ENCODE measurements around the gene DEPDC5.

The DEPDC5 gene

DNA sequence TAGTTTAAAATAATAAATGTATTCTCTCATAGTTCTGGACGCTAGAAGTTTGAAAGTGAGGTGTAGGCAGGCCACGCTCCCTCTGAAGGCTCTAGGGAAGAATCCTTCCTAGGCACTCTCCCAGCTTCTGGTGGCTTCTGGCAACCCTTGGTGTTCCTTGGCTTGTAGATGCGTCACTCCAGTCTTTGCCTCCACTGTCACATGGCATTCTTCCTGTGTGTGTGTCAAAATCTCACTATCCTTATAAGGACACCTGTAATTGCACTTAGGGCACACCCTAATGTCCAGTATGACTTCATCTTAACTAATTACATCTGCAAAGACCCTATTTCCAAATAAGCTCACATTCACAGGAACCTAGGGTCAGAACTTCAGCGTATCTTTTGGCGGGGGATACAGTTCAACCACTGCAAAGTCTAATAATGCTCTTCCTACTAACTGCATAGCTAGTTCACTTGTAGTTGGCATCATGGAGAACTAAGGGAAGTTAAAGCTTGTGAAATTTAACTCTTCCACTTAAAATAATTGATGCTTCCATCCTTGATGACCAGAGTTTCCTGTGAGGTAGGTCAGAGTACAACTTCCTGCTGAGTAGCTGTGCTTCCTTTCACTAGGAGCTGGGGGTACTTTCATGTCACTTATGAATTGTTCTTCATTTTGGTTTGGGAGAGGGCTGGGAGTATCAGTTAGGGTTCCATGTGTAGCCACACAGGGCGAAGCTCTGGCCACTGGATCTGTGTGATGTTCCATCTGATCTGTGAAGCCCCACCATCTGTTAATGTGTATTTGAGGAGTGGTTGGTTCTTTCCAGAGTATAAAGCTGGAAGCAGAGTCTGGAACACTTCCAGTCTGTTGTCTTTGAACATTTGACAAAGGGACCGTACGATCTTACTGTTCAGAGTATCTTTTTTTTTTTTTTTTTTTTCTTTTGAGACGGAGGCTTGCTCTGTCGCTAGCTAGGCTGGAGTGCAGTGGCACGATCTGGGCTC is 201.0 kb downstream of the DEPDC5 start:
- TF ChIP-seq, protein P1, sequence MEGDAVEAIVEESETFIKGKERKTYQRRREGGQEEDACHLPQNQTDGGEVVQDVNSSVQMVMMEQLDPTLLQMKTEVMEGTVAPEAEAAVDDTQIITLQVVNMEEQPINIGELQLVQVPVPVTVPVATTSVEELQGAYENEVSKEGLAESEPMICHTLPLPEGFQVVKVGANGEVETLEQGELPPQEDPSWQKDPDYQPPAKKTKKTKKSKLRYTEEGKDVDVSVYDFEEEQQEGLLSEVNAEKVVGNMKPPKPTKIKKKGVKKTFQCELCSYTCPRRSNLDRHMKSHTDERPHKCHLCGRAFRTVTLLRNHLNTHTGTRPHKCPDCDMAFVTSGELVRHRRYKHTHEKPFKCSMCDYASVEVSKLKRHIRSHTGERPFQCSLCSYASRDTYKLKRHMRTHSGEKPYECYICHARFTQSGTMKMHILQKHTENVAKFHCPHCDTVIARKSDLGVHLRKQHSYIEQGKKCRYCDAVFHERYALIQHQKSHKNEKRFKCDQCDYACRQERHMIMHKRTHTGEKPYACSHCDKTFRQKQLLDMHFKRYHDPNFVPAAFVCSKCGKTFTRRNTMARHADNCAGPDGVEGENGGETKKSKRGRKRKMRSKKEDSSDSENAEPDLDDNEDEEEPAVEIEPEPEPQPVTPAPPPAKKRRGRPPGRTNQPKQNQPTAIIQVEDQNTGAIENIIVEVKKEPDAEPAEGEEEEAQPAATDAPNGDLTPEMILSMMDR (IDR thresholded peaks at IDR 0.05): no peak
- H3K9me3 ChIP-seq (ENCODE audit: control insufficient read depth, low read length): no peaks in the 10 kb centered on the region
- peaks cover 8% of the 10 kb centered on the region for H3K79me2 ChIP-seq
- no peak overlapping the region for H3K9ac ChIP-seq
- no peaks in the 10 kb centered on the region for H3K4me1 ChIP-seq
- H3K36me3 ChIP-seq (ENCODE audit: control insufficient read depth, insufficient read depth, low read length): no peaks in the 10 kb centered on the region
- H2AFZ ChIP-seq: no peak overlapping the region
- no peaks in the 10 kb centered on the region for H3K27me3 ChIP-seq (ENCODE audit: control insufficient read depth, insufficient read depth, low read length)
- no peak overlapping the region for H3K4me3 ChIP-seq (ENCODE audit: low read depth, low read length)
- no peak overlapping the region for H3K4me2 ChIP-seq (ENCODE audit: low read length)
- peak overlapping the region; percentile 6 for H3K27ac ChIP-seq

DNA sequence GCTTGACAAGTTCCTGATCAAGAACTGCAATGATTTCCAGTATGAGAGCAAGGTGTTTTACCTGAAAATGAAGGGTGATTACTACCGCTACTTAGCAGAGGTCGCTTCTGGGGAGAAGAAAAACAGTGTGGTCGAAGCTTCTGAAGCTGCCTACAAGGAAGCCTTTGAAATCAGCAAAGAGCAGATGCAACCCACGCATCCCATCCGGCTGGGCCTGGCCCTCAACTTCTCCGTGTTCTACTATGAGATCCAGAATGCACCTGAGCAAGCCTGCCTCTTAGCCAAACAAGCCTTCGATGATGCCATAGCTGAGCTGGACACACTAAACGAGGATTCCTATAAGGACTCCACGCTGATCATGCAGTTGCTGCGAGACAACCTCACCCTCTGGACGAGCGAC is 202.5 kb downstream of the DEPDC5 start:
- Histone ChIP-seq H3K27me3 (ENCODE audit: control insufficient read depth, insufficient read depth, low read length) (no peaks in the 10 kb centered on the region), H3K79me2 (no peaks in the 10 kb centered on the region), H2AFZ (no peak overlapping the region), H3K9ac (no peak overlapping the region), H3K4me1 (no peaks in the 10 kb centered on the region), H3K4me2 (ENCODE audit: low read length) (no peak overlapping the region), H3K9me3 (ENCODE audit: control insufficient read depth, low read length) (no peaks in the 10 kb centered on the region), H3K4me3 (ENCODE audit: low read depth, low read length) (no peak overlapping the region), H3K27ac (no peak overlapping the region), H3K36me3 (ENCODE audit: control insufficient read depth, insufficient read depth, low read length) (no peaks in the 10 kb centered on the region)
- TF ChIP-seq, protein P1 (IDR thresholded peaks at IDR 0.05): no peak

Data from parathyroid adenoma (tissue), 2 donors.